AG09319 (cell line): ENCODE measurements around the gene DDX10.

Experiments
- DNase-seq: peaks from one replicate; pipeline ENCODE4 v3.0.0-alpha.2; 2010; ENCODE audit warnings: low read depth; ENCODE audit errors: extremely low read depth
- TF ChIP-seq, protein P1 (sequence below): IDR thresholded peaks from 2 replicates; pipeline ENCODE4 v1.5.1; 2011; ENCODE audit warnings: low read depth, mild to moderate bottlenecking, inconsistent platforms, low read length, moderate library complexity

The DDX10 gene

DNA sequence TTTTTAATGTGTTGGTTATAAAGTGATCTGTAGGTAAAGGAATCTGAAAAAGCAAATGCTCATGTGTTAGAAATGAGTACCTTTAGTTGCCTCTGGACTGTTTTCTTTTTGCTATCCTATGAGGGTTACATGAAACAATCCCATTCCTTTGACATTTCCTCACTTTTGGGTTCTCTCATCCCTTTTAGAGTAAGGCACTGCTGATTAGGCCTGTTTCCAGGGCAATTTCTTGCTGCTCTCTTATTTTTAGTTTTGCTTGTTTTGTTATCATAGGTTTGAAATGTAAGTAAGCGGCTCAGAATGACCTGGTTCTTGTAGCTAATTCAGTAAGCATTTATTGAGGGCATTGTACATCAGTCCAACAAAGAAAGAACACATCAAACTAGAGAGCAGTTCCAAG, 138.9 kb downstream of the DDX10 start:
- TF ChIP-seq, protein P1, sequence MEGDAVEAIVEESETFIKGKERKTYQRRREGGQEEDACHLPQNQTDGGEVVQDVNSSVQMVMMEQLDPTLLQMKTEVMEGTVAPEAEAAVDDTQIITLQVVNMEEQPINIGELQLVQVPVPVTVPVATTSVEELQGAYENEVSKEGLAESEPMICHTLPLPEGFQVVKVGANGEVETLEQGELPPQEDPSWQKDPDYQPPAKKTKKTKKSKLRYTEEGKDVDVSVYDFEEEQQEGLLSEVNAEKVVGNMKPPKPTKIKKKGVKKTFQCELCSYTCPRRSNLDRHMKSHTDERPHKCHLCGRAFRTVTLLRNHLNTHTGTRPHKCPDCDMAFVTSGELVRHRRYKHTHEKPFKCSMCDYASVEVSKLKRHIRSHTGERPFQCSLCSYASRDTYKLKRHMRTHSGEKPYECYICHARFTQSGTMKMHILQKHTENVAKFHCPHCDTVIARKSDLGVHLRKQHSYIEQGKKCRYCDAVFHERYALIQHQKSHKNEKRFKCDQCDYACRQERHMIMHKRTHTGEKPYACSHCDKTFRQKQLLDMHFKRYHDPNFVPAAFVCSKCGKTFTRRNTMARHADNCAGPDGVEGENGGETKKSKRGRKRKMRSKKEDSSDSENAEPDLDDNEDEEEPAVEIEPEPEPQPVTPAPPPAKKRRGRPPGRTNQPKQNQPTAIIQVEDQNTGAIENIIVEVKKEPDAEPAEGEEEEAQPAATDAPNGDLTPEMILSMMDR, result no peak

DNA sequence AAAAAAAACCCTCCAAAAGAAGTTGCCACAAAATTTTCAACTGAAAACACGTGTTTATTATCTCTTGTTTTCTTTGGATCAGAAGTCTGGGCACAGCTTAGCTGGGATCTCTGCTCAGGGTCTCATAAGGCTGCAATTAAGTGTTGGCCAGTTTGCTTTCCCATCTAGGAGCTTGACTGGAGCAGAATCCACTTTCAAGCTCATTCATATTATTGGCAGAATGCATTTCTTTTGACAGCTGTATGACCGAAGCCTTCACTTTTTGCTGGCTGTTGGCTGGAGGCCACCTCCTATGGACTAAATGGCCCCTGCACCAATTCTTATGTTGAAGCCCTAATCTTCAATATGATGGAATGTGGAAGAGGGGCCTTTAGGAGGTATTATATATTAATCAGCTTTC, 139.6 kb downstream of the DDX10 start:
- TF ChIP-seq, protein P1, result no peak
- DNase-seq, result no peak

More for the DNA sequence above, 138.9 kb downstream of the DDX10 start:
- DNase-seq, result no peak

DNA sequence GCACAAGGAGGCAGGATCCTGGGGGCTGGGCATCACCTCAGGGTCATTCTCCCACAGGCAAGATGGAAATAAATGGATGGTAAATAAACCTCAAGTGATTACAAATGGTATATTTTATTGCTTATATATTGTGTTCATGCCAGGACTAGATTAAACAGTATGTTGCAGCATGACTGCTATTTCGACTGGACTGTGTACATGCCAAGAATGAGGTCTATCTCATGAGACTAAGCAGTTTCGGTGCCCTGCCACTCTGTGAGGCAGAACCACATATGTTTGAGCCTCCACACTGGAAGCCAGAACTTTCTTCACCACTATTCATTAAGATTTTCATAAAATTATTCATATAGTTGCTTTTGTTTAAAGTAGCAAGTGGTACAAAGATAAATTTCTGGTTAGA, 140.2 kb downstream of the DDX10 start:
- TF ChIP-seq, protein P1, result no peak

DNA sequence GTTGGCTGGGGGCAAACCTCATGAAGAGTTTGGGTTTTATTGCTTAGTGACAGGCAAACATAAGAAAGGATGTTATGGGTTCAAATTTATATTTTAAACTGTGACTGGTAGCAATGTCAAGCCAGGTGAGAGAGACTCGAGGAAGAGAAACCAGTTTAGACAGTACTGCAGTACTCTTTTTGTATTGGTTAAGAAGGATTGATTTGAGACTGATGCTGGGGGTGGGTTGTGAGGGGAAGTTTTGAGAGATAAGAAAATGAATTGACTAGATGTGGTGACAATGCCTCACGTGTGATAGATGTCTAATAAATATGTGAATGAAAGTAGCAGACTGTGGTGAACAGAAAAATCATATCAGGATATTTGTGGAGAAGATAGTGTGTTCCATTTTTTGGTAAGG, 142.4 kb downstream of the DDX10 start:
- no peak for DNase-seq
- TF ChIP-seq, protein P1, result no peak

More for the DNA sequence above, 140.2 kb downstream of the DDX10 start:
- DNase-seq, result no peak

DNA sequence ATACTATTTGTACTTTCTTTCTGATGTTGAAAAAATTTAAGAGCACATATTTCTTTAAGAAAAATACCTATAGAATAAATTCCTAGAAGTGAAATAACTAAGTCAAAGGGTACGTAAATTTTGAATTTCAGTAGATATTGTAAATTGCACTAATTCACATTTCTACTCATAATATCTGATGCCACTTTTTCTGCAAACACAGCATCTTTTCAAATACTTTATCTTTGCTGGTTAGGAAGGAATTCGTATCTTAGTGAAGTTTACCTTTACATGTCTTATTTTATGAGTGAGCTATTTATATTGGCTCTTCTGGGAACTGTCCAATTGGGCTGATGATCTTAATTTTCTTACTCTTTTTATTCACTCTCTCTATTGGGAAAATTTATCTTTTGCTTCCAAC, 148.2 kb downstream of the DDX10 start:
- TF ChIP-seq, protein P1, result no peak
- DNase-seq, result no peak

DNA sequence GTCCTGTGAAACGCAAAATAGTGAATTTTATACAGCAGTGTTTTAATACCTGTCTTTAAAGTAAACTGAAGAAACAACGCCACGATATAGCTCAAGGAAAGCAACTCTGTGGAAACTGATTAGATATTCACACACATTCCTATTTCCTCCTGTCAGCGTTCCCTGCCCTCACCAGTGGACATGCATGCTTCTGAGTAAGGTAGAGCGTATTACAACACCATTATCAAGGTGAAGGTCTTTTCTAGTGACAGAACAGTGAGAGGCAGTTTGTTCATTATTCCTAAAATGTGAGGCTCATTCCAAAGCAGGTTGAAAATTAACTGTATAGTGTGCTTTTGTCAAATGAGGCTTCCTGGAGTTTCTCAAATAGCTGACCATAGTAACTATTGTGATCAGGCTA, 153.1 kb downstream of the DDX10 start:
- TF ChIP-seq, protein P1, result no peak
- no peak for DNase-seq

DNA sequence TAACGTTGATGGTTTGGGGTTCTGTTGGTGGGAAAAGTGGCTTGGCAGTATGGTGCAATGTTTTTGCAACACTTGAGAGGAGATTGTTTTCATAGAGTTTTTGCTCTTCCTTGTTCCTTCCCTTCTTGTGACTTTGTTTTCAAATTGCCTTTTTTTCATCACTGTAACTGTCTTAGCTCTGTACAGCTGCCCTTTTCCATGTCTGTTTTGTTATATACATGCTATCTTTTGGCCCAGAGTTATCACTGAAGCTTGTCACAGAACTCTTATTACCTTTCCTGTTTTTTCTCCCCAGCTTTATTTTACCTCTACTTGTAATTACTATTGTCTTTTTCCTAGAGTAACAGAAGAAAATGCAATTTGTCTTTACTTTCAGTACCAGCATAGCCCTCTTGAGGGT, 154.1 kb downstream of the DDX10 start:
- DNase-seq, result no peak

More for the DNA sequence above, 154.1 kb downstream of the DDX10 start:
- TF ChIP-seq, protein P1, result no peak
